Loucy (cell line): ENCODE data around the gene NDUFA3.

Source experiments
- EZH2phosphoT487 ChIP-seq: fragments of 200-600 bp; IDR thresholded peaks from 2 replicates; pipeline ENCODE4 v1.6.1; 2018; ENCODE audit warnings: antibody characterized with exemption, mild to moderate bottlenecking, moderate library complexity, borderline replicate concordance
- TF ChIP-seq, protein P1 (sequence below): fragments of 200-600 bp; sonication (generic); conservative IDR thresholded peaks from 2 replicates; pipeline ENCODE4 v1.5.1; 2014; ENCODE audit warnings: mild to moderate bottlenecking, antibody characterized with exemption, low read length

DNA sequence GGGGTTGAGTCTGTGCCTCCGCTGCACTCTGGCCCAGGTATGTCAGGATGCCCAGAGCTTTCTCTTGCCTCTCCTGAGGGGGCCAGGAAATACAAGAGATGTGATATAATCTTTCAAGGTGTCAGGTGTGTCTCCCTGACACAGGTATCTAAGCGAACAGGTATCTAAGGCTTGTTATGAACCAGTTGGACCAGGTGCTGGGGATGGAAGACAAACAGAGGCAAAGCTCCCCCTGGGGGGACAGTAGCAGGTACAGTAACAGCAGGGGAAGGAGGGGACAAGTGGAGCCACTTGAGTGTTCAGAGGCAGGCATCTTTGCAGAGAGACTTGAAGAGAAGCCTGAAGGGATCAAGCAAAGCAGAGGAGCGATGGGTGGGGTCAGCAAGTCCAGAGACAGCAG lies 54.3 kb downstream of the NDUFA3 start:
- TF ChIP-seq, protein P1, sequence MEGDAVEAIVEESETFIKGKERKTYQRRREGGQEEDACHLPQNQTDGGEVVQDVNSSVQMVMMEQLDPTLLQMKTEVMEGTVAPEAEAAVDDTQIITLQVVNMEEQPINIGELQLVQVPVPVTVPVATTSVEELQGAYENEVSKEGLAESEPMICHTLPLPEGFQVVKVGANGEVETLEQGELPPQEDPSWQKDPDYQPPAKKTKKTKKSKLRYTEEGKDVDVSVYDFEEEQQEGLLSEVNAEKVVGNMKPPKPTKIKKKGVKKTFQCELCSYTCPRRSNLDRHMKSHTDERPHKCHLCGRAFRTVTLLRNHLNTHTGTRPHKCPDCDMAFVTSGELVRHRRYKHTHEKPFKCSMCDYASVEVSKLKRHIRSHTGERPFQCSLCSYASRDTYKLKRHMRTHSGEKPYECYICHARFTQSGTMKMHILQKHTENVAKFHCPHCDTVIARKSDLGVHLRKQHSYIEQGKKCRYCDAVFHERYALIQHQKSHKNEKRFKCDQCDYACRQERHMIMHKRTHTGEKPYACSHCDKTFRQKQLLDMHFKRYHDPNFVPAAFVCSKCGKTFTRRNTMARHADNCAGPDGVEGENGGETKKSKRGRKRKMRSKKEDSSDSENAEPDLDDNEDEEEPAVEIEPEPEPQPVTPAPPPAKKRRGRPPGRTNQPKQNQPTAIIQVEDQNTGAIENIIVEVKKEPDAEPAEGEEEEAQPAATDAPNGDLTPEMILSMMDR = no peak
- TF ChIP-seq EZH2phosphoT487 = no peak
